ENCODE data around the gene ZNF492. TPM values are rescaled to one million over a fixed set of nuclear protein-coding genes. Genes with fewer than 3 reads are reported as not detected.

Gene ZNF492
- total RNA-seq, 1 experiment from 2014 or later = not detected

- no peaks in the 10 kb centered on the region for H3K27me3 Mint-ChIP-seq (ENCODE audit: low read depth)
- Histone ChIP-seq H2BK15ac (ENCODE audit: low read depth, low read length) (no peak overlapping the region), H4K20me1 (ENCODE audit: control insufficient read depth, insufficient read depth, insufficient read length) (no peaks in the 10 kb centered on the region), H3K79me1 (ENCODE audit: insufficient read depth, low read depth, low read length, poor library complexity, severe bottlenecking) (no peaks in the 10 kb centered on the region), H3K4ac (ENCODE audit: low read depth, low read length) (no peak overlapping the region), H3K27me3 (ENCODE audit: insufficient read depth, low read length) (no peaks in the 10 kb centered on the region), H2AK5ac (ENCODE audit: insufficient read length, low read length) (no peak overlapping the region), H2BK5ac (ENCODE audit: insufficient read length, low read length) (no peak overlapping the region), H3K56ac (ENCODE audit: insufficient read length, low read depth, low read length) (no peak overlapping the region), H3K23ac (ENCODE audit: insufficient read length, low read depth, low read length) (no peak overlapping the region), H3K23me2 (ENCODE audit: insufficient read length, low read depth, low read length, poor library complexity, severe bottlenecking) (no peaks in the 10 kb centered on the region), H3K4me1 (ENCODE audit: insufficient read depth, low read length) (no peaks in the 10 kb centered on the region), H3K4me2 (ENCODE audit: insufficient read depth, insufficient read length, low read length) (no peak overlapping the region), H3K9ac (ENCODE audit: extremely low read depth, insufficient read length, low read length) (no peak overlapping the region), H2BK20ac (ENCODE audit: low read depth, low read length, poor library complexity, severe bottlenecking) (no peak overlapping the region), H3K79me2 (ENCODE audit: insufficient read depth, low read length) (no peaks in the 10 kb centered on the region), H4K5ac (ENCODE audit: insufficient read length, low read depth, low read length) (no peak overlapping the region), H3K9me3 (ENCODE audit: control insufficient read depth, low read depth, low read length) (peaks cover 89% of the 10 kb centered on the region), H2BK12ac (ENCODE audit: insufficient read length, low read depth, low read length) (no peak overlapping the region), H4K91ac (ENCODE audit: insufficient read length, low read depth, low read length) (no peak overlapping the region), H3K27ac (ENCODE audit: insufficient read length, low read depth, low read length) (no peak overlapping the region), H2AFZ (ENCODE audit: low read length) (no peak overlapping the region), H3T11ph (ENCODE audit: low read length) (no peak overlapping the region), H3K18ac (ENCODE audit: insufficient read length, low read depth, low read length) (no peak overlapping the region), H3K14ac (ENCODE audit: insufficient read depth, low read length) (no peak overlapping the region), H2BK120ac (ENCODE audit: low read depth, low read length, poor library complexity, severe bottlenecking) (no peak overlapping the region), H4K8ac (replicated peaks; ENCODE audit: insufficient read length, low read depth, low read length) (no peak overlapping the region)
- no peaks in the 10 kb centered on the region for H3K4me1 Mint-ChIP-seq
- no peak for DNase-seq
- WGBS (ENCODE audit: extremely low coverage, insufficient read length, low lambda C conversion rate) = no CpG with 5 or more reads among the region's 71 CpGs
- TF ChIP-seq CTCF (conservative IDR thresholded peaks at IDR 0.05) = no peak
- H3K4me3 Mint-ChIP-seq = no peak overlapping the region
- peaks cover 11 to 14% (median 14%) of the 10 kb centered on the region in 3 experiments; a peak in 6 of 7 replicates for H3K36me3 Mint-ChIP-seq (ENCODE audit: insufficient read depth in 1 of 3, low read depth in 3 of 3)
- H3K27ac Mint-ChIP-seq = no peak overlapping the region
- H3K9me3 Mint-ChIP-seq = peaks cover 84% of the 10 kb centered on the region in 2 experiments
Observed at GRCh38 chr19:22622901-22623840, 11.0 kb upstream of the ZNF492 start.
